ENCODE results near the gene ENPP6.
"Not testable (repeated sequence)": the region's sequence is repeated elsewhere in the genome, so short reads cannot be mapped to it uniquely, and the experiment has no call there.

ENPP6 gene

GRCh38 chr4:184146951-184147350, 70.7 kb downstream of the ENPP6 start:
- no peak for DNase-seq

- DNase-seq, result no peak
Measured at GRCh38 chr4:184145596-184145995, 72.1 kb downstream of the ENPP6 start.

GRCh38 chr4:184143770-184144564, 73.7 kb downstream of the ENPP6 start:
- no peak for DNase-seq

- no peak for DNase-seq
Measured at GRCh38 chr4:184142121-184143000, 75.3 kb downstream of the ENPP6 start.

- not testable (repeated sequence) for DNase-seq
Measured at GRCh38 chr4:184140901-184141300, 76.8 kb downstream of the ENPP6 start.

GRCh38 chr4:184136525-184136924, 81.1 kb downstream of the ENPP6 start:
- no peak for DNase-seq

GRCh38 chr4:184126800-184127199, 90.9 kb downstream of the ENPP6 start:
- DNase-seq, result no peak

GRCh38 chr4:184122631-184123408, 94.9 kb downstream of the ENPP6 start:
- no peak for DNase-seq

- DNase-seq, result no peak
Measured at GRCh38 chr4:184120549-184121127, 97.0 kb downstream of the ENPP6 start.

- no peak for DNase-seq
Measured at GRCh38 chr4:184117662-184118199, 99.9 kb downstream of the ENPP6 start.

GRCh38 chr4:184115399-184115798, 102.3 kb downstream of the ENPP6 start:
- no peak for DNase-seq

- DNase-seq, result no peak
Measured at GRCh38 chr4:184114431-184114830, 103.2 kb downstream of the ENPP6 start.

- no peak for DNase-seq
Measured at GRCh38 chr4:184112006-184112550, 105.6 kb downstream of the ENPP6 start.

GRCh38 chr4:184111233-184111832, 106.3 kb downstream of the ENPP6 start:
- no peak for DNase-seq

GRCh38 chr4:184110452-184111224, 107.0 kb downstream of the ENPP6 start:
- DNase-seq, result no peak

GRCh38 chr4:184108006-184108501, 109.6 kb downstream of the ENPP6 start:
- DNase-seq, result no peak

GRCh38 chr4:184104419-184105101, 113.1 kb downstream of the ENPP6 start:
- no peak for DNase-seq

- DNase-seq, result no peak
Measured at GRCh38 chr4:184103527-184104264, 114.0 kb downstream of the ENPP6 start.

GRCh38 chr4:184102927-184103326, 114.7 kb downstream of the ENPP6 start:
- no peak for DNase-seq

All from stimulated activated CD4-positive, alpha-beta T cell treated with anti-CD3 and anti-CD28 coated beads, Interleukin-4, amount 100 ng/mL, for 1 hour (primary cell).